Measurements from ENCODE around the gene IGF2BP1.
"Not testable (repeated sequence)": the region's sequence is repeated elsewhere in the genome, so short reads cannot be mapped to it uniquely, and the experiment has no call there.

The IGF2BP1 gene

DNA sequence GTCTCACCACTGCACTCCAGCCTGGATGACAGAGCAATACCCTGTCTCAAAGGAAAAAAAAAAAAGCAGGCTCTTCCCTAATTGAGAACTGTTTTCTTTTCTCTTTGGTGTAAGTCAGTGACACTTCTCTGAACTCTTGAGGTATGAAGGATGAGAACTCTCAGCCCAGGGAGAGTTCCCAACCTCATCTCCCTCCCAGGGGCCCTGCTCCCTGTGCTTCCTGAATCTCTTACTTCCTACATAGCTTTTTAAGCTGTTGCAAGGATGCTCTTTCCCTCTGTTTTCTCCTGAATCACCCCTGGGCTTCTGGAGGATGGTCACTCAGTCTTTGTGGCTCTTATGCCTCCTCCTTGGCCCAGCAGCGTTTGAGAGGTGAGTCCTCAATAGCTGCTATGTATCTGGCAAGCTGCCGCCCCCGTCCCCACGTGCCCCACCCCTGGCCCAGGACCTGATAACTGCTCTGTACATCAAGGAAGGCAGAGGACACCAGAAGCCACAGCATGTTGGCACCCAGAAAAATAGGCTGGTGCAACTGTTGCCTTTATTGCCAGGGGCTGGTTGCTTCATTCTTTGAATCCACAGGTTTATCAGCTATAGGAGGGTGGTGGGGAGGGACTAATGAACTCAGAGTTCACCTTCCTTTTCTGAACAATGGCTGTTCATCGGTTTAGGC lies 24.0 kb downstream of the IGF2BP1 start:
- no peak for DNase-seq

DNA sequence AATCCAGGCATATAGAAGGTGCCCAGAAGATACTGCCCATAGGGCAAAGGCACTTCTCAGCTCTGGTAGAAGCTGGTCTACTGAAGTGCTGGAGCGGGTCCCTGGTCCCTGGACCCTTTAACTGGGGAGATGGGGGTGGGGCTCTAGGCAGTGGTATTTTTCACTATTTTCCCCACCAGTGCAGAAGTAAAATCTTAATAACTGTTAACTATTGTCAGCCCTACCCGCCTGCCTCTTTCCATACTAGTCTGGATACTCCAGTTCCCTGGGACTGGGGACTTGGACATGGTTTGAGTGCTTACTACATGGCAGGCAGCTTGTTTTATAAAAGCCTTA lies 24.6 kb downstream of the IGF2BP1 start:
- no peak for DNase-seq

DNA sequence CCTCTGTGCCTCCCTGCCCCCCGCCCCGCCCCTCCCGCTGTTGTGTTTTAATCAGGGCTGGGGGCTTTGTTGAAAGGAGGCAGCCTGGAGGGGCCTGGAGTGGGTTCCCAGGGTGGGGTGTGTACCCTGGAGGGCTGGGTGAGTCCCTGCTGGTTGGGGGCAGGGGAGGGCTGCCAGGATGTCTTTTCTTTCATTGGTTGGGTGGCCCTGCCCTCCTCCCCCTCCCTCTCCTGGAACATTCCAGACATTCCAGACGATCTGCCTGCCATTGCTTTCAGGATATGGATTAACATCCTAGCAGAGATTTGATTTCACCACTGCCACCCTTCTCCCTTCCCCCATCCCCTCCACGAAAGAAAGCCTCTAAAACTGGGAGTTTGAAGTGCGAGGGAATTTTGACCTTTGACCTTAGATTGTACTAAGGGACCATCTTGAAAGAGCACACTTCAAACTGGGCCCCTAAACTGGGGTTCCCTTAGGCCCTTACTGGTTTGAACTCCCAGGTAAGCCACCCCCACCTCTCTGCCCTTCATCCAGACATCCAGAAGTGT lies 25.3 kb downstream of the IGF2BP1 start:
- DNase-seq = no peak

DNA sequence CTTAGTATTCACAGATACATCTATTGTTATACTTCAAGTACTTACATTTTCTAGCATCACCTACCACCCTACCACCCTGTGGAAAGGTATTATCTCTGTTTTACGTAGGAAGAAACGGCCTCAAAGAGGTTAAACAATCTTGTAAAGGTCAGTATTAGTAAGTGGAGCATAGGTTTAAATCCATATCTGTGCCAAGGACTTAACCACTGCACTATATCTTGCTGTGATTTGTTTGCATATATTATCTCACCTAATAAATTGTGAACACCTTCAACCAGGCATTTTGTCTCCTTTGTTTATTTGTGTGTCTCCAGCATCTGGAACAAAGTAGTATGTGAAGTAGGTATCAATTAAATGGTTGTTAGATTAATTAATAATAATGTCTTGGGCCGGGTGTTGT lies 27.3 kb downstream of the IGF2BP1 start:
- DNase-seq = no peak

DNA sequence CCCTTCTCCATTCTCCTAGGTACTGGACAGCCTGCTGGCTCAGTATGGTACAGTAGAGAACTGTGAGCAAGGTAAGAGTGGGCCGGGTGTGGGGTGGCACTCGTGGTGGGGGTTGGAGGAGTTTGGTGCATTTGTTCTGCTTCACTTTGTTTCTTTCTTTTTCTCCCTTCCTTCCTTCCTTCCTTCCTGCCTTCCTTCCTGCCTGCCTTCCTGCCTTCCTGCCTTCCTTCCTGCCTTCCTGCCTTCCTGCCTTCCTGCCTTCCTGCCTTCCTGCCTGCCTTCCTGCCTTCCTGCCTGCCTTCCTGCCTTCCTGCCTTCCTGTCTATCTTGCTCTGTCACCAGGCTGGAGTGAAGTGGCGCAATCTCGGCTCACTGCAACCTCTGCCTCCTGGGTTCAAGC lies 29.3 kb downstream of the IGF2BP1 start:
- not testable (repeated sequence) for DNase-seq

DNA sequence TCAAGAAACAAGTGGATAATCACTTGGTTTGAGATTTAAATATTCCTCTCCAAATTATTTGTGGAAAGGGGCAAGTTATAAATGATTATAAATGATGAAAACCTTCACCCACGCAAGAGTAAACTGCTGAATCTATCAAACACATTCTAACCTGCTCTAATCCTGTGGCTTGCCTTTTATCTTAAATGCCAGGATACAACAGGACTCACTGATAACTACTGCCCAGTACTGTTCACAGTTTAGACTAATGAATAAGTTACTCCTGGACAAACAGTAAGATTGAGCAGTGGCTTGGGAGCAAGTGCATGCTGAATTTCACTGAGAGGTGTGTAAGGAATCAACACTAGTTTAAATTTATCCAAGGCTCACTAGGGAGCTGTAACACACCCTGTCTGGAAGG lies 31.1 kb downstream of the IGF2BP1 start:
- no peak for DNase-seq

DNA sequence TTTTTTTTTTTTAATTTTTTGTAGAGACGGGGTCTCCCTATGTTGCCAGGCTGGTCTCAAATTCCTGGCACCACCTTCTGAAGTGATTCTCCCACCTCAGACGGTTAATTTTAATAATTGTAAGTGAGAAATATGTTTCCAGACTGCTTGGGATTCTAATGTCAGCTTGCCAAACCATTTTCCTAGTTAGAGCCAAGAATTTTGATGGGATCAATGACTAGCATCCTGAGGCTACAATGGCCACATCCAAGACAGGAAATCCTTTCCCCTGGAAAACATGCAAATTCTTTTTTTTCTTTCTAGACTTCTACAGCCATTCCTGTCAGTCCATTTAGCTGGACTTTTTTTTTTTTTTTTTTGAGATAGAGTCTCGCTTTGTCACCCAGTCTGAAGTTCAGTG lies 32.6 kb downstream of the IGF2BP1 start:
- DNase-seq = no peak

DNA sequence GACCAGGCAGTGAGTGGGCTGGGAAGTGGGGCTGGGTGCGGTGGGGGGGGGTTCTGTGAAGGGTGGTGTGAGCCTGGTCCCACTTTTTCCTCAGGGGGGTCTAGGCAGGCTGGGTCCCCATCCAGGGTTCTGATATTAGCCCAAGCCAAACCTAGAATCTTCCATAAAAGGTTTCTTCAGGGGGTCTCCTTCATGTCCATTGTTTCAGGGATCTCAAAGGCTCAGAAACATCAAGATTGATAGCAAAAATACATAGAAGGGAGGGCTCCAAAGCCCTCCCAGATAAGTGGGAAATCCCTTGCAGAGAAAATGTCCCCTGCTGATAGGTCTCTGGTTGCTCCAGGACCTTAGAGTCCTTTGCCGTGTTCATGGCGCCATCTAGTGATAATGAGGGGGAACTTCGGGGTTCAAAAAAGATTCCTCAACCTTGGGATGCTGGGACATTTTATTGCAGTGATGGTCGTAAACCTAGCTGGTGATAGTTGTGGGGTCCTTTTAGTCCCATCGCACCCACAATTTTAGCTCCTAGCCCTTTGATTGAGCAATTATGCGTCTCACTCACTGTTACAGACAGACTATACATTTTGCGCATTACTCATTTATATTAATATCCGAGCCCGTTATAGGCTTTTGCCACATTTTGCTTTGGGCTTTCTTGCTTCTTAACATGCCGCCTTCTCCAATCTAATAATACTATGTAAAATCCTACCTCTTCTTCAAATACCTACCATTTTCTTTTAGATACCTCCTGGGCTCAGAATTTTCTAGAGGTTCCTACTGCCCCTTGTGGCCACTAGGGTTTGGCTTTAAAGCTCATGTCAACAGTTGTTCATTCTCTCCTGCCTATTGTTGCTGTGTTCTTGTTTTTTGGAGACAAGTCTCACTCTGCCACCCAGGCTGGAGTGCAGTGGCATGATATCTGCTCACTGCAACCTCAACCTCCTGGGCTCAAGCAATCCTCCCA lies 35.1 kb downstream of the IGF2BP1 start:
- DNase-seq = no peak

DNA sequence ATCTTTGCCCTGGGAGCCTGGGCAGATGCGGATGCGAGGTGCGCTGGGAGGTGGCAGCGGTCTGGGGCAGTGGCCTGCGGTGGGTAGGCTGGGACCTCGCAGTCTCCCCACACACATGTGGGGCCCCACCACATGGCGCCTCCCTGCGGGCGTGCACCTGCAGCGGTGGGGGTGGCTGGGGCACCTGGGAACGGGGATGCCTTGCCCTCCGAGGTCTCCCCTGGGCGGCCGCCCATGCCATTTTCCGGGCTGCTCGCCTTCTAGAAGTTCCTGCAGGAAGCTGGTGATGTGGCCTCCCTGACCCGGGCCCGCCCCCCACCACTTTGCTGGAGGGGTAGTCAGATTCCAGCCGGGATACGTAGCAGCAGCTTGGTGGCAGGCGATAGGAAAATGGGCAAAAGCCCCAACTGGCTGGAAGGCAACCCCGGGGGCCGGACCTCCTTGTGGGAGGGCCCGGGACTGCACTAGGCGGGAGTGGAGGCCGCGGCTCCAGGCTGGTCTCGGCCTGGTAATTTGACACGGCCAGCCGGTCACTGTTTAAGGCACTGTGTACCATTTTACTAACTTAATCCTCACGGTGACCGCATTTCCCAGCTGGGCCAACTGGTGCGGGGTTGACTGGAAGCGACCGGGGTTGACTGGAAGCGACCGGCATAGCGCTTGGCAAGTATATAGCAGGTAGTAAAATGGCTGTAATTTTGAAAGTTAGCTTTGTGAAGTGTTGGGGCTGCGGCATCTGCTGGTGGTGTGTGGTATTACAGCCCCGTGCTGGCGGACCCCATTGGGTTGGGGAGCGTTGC lies 38.5 kb downstream of the IGF2BP1 start:
- no peak for DNase-seq

DNA sequence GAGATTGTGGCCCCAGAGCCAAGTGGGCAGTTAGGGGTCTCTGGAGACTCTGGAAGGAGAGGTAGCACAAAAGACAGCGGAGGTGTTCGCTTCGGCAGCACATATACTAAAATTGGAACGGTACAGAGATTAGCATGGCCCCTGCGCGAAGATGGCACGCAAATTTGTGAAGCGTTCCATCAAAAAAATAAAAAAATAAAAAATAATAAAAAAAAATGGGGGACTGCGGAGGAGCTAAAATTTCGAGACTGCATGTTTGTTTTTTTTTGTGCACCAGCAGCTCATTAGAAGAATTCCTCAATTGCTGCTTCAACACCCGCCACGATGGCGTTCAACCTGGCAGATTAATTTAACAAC lies 39.1 kb downstream of the IGF2BP1 start:
- DNase-seq = no peak

DNA sequence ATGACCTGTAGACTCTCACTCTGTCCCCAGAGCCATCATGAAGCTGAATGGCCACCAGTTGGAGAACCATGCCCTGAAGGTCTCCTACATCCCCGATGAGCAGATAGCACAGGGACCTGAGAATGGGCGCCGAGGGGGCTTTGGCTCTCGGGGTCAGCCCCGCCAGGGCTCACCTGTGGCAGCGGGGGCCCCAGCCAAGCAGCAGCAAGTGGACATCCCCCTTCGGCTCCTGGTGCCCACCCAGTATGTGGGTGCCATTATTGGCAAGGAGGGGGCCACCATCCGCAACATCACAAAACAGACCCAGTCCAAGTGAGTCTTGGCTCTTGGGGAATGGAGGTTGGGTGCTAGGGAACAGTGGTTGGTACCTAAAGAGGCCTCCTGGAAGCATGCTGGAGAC lies 41.0 kb downstream of the IGF2BP1 start:
- DNase-seq = no peak

DNA sequence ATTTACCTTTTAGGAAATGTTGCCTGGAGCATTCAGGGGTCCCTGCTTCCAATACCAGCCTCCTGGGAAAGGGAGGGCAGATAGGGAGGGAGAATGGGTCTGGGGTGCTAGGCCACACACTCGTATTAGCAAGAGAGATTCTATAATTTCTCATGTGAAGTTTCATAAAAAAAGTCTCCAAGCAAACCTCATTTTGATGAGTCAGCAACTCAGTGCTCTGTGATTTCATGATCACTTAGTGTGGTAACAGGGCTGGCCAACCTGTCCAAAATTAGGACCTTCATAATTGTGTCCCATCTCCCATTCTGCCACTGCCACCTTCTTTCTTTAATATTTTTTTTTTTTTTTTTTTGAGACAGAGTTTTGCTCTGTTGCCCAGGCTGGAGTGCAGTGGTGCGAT lies 41.4 kb downstream of the IGF2BP1 start:
- DNase-seq = no peak

DNA sequence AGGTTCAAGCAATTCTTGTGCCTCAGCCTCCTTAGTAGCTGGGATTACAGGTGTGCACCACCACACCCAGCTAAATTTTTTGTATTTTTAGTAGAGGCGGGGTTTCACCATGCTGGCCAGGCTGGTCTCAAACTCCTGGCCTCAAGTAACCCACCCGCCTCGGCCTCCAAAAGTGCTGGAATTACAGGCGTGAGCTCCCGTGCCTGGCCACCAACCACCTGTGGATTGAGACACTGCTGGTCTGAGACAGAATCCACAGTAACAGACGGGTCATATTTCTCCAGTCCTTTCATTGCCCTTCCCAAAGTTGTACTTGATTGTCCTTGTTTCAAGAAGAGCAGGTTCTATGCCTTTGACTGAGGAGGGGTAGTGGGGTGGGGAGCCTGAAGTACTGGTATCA lies 42.3 kb downstream of the IGF2BP1 start:
- DNase-seq = not testable (repeated sequence)

DNA sequence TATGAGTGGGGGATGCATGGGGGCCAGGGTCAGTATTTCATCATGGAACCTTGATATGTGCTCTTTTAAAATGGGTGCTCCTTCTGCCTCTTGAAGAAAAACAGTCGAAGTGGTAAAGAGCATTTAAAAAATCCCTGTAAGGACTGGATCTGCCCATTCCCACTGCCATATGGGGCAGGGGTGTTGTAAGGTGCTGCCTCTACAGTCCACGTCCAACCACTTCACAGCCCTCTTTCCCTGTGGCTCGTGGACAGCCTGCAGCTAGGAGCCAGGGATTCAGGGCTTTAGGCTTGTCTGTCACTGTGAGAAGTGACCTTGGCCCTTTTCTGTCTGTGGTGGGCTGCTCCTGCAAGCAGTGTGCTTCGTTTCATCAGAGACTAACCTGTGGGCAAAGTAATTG lies 44.3 kb downstream of the IGF2BP1 start:
- no peak for DNase-seq

DNA sequence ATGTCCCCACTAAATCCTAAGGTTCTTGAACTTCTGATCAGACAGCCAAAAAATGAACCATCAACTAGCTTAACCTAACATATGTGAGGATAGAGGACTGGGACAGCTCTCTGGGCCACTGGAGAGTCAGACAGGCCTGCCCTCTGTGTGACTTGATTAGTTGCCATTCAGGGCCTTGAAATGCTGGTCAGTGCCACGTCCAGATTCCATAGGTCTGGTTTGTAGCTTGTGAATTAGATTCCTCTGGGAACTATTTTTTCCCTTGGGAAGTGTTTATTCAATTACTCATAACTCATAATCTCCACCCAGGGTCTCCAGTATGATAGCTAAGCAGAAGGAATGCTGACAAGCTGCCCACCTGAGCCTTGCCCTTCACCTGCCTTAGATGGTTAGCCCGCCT lies 48.2 kb downstream of the IGF2BP1 start:
- no peak for DNase-seq

DNA sequence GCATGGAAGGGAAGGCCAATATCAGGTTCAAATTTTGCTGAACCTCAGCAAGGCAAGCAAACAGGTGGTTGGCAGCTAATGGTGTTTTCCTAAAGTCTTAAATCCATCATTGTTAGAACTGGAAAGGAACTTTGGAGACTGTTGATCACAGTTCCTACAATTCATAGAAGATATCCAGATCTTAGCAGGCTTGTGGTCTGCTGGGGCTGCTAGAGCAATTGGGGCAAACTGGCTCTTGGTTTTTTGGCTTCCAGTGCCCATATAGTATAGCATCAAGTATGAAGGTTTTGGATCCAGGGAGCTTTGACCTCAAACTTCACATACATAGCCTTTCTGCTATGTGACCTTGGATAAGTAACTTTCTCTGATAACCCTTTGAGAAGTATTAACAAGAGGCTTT lies 49.7 kb downstream of the IGF2BP1 start:
- DNase-seq = no peak

DNA sequence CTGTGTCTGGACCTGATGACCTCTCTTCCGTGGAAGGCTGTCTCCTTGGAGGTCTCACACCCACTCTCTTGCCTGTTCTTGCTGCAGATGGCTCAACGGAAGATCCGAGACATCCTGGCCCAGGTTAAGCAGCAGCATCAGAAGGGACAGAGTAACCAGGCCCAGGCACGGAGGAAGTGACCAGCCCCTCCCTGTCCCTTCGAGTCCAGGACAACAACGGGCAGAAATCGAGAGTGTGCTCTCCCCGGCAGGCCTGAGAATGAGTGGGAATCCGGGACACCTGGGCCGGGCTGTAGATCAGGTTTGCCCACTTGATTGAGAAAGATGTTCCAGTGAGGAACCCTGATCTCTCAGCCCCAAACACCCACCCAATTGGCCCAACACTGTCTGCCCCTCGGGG lies 52.1 kb downstream of the IGF2BP1 start:
- no peak for DNase-seq

DNA sequence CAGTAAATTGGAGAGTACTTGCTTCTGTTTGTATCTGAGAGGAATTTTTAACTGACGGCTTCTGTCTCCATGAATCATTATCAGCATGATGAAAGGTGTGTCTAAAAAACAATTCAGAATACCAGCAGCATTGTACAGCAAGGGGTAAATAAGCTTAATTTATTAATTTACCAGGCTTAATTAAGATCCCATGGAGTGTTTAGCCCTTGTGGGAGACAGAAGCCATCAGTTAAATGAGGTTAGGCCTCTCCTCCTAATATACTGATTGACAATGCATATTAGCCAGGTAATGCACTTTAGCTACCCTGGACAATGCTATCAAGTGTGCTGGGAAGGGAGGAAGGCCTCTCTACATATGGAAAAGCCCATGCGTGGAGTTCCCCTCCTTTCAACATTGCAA lies 53.4 kb downstream of the IGF2BP1 start:
- DNase-seq = no peak

DNA sequence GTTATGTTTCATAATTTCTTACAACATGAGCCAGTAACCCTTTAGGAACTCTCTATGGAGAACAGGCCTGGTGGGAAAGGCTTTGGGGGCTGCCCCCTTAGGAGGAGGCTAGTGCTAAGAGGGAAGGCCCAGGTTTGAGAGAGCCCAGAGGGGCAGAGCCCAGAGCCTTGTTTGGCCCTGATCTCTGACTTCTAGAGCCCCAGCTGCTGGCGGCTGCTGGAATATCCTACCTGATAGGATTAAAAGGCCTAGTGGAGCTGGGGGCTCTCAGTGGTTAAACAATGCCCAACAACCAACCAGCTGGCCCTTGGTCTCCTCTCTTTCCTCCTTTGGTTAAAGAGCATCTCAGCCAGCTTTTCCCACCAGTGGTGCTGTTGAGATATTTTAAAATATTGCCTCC lies 54.1 kb downstream of the IGF2BP1 start:
- DNase-seq = no peak

DNA sequence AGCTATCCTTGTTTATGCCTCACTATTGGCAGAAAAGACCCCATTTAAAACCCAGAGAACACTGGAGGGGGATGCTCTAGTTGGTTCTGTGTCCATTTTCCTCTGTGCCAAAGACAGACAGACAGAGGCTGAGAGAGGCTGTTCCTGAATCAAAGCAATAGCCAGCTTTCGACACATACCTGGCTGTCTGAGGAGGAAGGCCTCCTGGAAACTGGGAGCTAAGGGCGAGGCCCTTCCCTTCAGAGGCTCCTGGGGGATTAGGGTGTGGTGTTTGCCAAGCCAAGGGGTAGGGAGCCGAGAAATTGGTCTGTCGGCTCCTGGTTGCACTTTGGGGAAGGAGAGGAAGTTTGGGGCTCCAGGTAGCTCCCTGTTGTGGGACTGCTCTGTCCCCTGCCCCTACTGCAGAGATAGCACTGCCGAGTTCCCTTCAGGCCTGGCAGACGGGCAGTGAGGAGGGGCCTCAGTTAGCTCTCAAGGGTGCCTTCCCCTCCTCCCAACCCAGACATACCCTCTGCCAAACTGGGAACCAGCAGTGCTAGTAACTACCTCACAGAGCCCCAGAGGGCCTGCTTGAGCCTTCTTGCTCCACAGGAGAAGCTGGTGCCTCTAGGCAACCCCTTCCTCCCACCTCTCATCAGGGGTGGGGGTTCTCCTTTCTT lies 56.1 kb downstream of the IGF2BP1 start:
- DNase-seq = no peak

DNA sequence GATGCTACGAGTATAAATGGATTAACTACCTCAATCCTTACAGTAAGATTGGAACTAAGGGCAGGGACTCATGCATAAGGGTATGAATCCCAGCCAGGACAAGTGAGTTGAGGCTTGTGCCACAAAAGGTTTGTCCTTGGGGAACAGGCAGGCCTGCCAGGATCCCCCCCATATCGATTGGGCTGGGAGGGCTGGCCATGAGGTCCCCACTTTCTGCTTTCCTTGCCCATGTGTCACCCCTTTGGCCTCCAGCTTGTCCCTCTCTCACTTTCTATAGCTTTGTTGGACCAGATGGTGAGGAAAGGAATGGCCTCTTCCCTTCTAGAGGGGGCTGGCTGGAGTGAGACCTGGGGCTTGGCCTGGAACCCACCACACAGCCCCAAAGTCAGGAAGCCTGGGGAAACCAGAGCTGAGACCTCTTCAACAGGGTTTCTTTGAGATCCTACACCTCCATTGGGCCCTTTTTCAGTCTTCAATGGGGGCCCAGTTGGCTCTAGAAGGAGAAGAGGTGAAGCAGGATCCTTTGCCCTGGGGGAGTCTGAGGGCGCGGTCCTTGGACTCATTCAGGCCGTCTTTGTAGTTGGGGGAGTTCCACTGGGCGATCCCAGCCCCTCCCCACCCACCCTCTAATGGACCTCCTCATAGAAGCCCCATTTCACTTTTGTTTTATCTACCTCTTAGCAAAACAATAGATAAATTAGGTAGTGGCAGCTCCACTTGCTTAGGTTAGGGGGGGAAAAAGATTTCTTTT lies 57.3 kb downstream of the IGF2BP1 start:
- DNase-seq = no peak
